ENCODE results near the gene SLC12A3.

SLC12A3 gene

GRCh38 chr16:56944954-56945839 is 80.2 kb downstream of the SLC12A3 start:
- DNase-seq, result no peak

GRCh38 chr16:56945847-56946527 is 81.0 kb downstream of the SLC12A3 start:
- no peak for DNase-seq

- DNase-seq, result no peak
Measured at GRCh38 chr16:56946767-56947603, 82.0 kb downstream of the SLC12A3 start.

GRCh38 chr16:56947604-56947995 is 82.6 kb downstream of the SLC12A3 start:
- no peak for DNase-seq

GRCh38 chr16:56948234-56948633 is 83.2 kb downstream of the SLC12A3 start:
- no peak for DNase-seq

- no peak for DNase-seq
Measured at GRCh38 chr16:56950051-56950450, 85.0 kb downstream of the SLC12A3 start.

GRCh38 chr16:56950455-56950854 is 85.4 kb downstream of the SLC12A3 start:
- DNase-seq, result no peak

- peak; percentile 47 for DNase-seq
Measured at GRCh38 chr16:56950881-56951771, 86.1 kb downstream of the SLC12A3 start.

- no peak for DNase-seq
Measured at GRCh38 chr16:56953006-56953405, 88.0 kb downstream of the SLC12A3 start.

GRCh38 chr16:56956076-56956475 is 91.1 kb downstream of the SLC12A3 start:
- DNase-seq, result no peak

- DNase-seq, result no peak
Measured at GRCh38 chr16:56956756-56957155, 91.7 kb downstream of the SLC12A3 start.

GRCh38 chr16:56960681-56961281 is 95.8 kb downstream of the SLC12A3 start:
- DNase-seq, result no peak

GRCh38 chr16:56961386-56961785 is 96.4 kb downstream of the SLC12A3 start:
- no peak for DNase-seq

GRCh38 chr16:56961851-56962281 is 96.9 kb downstream of the SLC12A3 start, which contains the start of gene CETP:
Gene CETP (plus strand): TSS chr16:56961950. CDS start chr16:56961980, 30 bp downstream.
- no peak for DNase-seq

- DNase-seq, result peak; percentile 63
Measured at GRCh38 chr16:56964243-56965148, 99.5 kb downstream of the SLC12A3 start.
